Measurements from ENCODE around the gene P2RX1.

DNA sequence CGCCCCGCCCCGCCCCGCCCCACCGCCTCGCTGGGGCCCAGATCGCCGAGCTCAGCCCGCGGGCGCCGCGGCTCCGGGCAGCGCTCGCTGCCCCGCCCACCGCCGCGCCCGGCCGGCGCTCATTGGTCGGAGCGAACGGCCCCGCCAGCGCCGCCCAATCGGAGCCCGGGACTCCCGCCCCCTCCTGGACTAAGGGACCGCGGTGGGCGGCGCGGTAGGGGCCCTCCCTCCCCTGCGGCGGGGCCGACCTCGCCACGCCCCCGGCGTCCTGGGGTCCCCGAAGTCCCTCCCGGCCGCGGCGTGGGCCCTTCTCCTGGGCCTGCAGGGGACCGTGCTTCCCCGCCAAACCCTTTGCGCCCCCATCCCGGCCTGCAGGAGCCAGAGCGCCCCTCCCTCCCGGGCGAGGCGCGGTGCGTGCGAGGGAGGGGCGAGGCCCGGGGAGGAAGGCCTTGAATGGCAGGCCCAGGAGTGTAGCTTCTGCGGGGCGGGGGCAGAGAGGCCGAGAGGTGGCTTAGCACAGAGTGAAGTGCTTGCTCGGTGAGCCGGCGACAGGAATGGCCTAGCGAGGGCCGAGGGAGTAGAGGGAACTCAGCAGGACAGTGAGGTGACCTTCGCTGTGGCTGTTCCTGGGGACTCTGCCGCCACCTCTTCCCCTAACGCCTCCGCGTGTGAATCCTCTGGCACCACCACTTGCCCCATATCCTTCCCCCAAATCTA, 23.1 kb downstream of the P2RX1 start, which contains the start of gene CAMKK1:
- TF ChIP-seq, protein P1, sequence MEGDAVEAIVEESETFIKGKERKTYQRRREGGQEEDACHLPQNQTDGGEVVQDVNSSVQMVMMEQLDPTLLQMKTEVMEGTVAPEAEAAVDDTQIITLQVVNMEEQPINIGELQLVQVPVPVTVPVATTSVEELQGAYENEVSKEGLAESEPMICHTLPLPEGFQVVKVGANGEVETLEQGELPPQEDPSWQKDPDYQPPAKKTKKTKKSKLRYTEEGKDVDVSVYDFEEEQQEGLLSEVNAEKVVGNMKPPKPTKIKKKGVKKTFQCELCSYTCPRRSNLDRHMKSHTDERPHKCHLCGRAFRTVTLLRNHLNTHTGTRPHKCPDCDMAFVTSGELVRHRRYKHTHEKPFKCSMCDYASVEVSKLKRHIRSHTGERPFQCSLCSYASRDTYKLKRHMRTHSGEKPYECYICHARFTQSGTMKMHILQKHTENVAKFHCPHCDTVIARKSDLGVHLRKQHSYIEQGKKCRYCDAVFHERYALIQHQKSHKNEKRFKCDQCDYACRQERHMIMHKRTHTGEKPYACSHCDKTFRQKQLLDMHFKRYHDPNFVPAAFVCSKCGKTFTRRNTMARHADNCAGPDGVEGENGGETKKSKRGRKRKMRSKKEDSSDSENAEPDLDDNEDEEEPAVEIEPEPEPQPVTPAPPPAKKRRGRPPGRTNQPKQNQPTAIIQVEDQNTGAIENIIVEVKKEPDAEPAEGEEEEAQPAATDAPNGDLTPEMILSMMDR (IDR thresholded peaks at IDR 0.05; ENCODE audit: low read depth, low read length): no peak
- TF ChIP-seq, protein P2, sequence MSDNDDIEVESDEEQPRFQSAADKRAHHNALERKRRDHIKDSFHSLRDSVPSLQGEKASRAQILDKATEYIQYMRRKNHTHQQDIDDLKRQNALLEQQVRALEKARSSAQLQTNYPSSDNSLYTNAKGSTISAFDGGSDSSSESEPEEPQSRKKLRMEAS (IDR thresholded peaks at IDR 0.05; ENCODE audit: low read depth, low read length): no peak
- no peak for TF ChIP-seq POLR2A (IDR thresholded peaks at IDR 0.05; ENCODE audit: extremely low read depth, insufficient read length)
- TF ChIP-seq MYC (IDR thresholded peaks at IDR 0.05; ENCODE audit: low read depth, low read length): no peak
